Panc1 (cell line): ENCODE measurements around the gene KIF26A.

ENCODE experiments used
- CTCF ChIP-seq: fragments of 450-650 bp; IDR thresholded peaks from 2 replicates; pipeline ENCODE4 v1.5.1; 2017; ENCODE audit warnings: mild to moderate bottlenecking
- POLR2AphosphoS5 ChIP-seq: IDR thresholded peaks from 2 replicates; pipeline ENCODE4 v1.6.1; 2012; ENCODE audit warnings: mild to moderate bottlenecking, low read depth, low read length, moderate library complexity
- REST ChIP-seq, 2 experiments: IDR thresholded peaks; 2 replicates each; pipeline ENCODE4 v1.6.1; 2011 to 2012; ENCODE audit warnings: low read depth in 2 of 2, control low read depth in 1 of 2, low read length in 1 of 2, mild to moderate bottlenecking in 1 of 2, moderate library complexity in 1 of 2; ENCODE audit not compliant: insufficient read depth in 1 of 2

- TF ChIP-seq CTCF (no peak), POLR2AphosphoS5 (no peak), REST (IDR thresholded peaks at IDR 0.05; ENCODE audit: insufficient read depth in 1 of 2, low read depth in 2 of 2, low read length in 1 of 2) (no peak)
Observed at GRCh38 chr14:104143521-104144452, 5.4 kb downstream of the KIF26A start.
